HG02943 (cell line): ENCODE data around the gene NKX2-4.

Experiments used
- ATAC-seq: cut with Tn5 transposase; IDR thresholded peaks from one replicate; pipeline ENCODE4 v1.9.1; 2021; ENCODE audit warnings: mild to moderate bottlenecking, low read depth, moderate library complexity; ENCODE audit not compliant: unreplicated experiment

The NKX2-4 gene

GRCh38 chr20:21395051-21395665 lies 2.2 kb downstream of the NKX2-4 start:
- no peak for ATAC-seq

GRCh38 chr20:21394551-21394950 lies 2.8 kb downstream of the NKX2-4 start:
- no peak for ATAC-seq

- no peak for ATAC-seq
Observed at GRCh38 chr20:21393816-21394519, 3.4 kb downstream of the NKX2-4 start.

GRCh38 chr20:21393166-21393565 lies 4.2 kb downstream of the NKX2-4 start:
- no peak for ATAC-seq

- no peak for ATAC-seq
Observed at GRCh38 chr20:21391972-21392352, 5.4 kb downstream of the NKX2-4 start.

GRCh38 chr20:21391185-21391971 lies 5.9 kb downstream of the NKX2-4 start:
- no peak for ATAC-seq

- ATAC-seq, result no peak
Observed at GRCh38 chr20:21390768-21391167, 6.6 kb downstream of the NKX2-4 start.

- no peak for ATAC-seq
Observed at GRCh38 chr20:21389368-21389767, 8.0 kb downstream of the NKX2-4 start.

- no peak for ATAC-seq
Observed at GRCh38 chr20:21388566-21388965, 8.8 kb downstream of the NKX2-4 start.

- no peak for ATAC-seq
Observed at GRCh38 chr20:21387528-21387927, 9.8 kb downstream of the NKX2-4 start.

GRCh38 chr20:21386111-21386510 lies 11.2 kb downstream of the NKX2-4 start:
- ATAC-seq, result no peak

GRCh38 chr20:21384308-21384892 lies 12.9 kb downstream of the NKX2-4 start:
- no peak for ATAC-seq

GRCh38 chr20:21381619-21382018 lies 15.7 kb downstream of the NKX2-4 start:
- ATAC-seq, result no peak

- no peak for ATAC-seq
Observed at GRCh38 chr20:21380711-21381110, 16.6 kb downstream of the NKX2-4 start.

GRCh38 chr20:21378259-21378658 lies 19.1 kb downstream of the NKX2-4 start:
- ATAC-seq, result no peak

GRCh38 chr20:21377701-21378100 lies 19.6 kb downstream of the NKX2-4 start:
- no peak for ATAC-seq

GRCh38 chr20:21376626-21377025 lies 20.7 kb downstream of the NKX2-4 start:
- no peak for ATAC-seq

GRCh38 chr20:21373436-21373835 lies 23.9 kb downstream of the NKX2-4 start:
- ATAC-seq, result no peak

GRCh38 chr20:21372016-21372415 lies 25.3 kb downstream of the NKX2-4 start:
- ATAC-seq, result no peak

GRCh38 chr20:21371193-21371592 lies 26.1 kb downstream of the NKX2-4 start:
- ATAC-seq, result no peak

- no peak for ATAC-seq
Observed at GRCh38 chr20:21368791-21369190, 28.5 kb downstream of the NKX2-4 start.
